SK-N-SH (cell line): ENCODE results near the gene PALM. TPM values are rescaled to one million over a fixed set of nuclear protein-coding genes. Genes with fewer than 3 reads are reported as not detected.

Experiments
- CTCF ChIA-PET: fragments of 300-600, 350-600 bp; formaldehyde crosslinking; extraction: SDS; loops from one replicate; lab custom pipeline; 2021; lab: Yijun Ruan, JAX
- POLR2A ChIA-PET: fragments of 350-600 bp; sonication (Branson Sonifier 250); formaldehyde crosslinking; extraction: SDS; loops from one replicate; lab custom pipeline; 2020; ENCODE audit warnings: antibody characterized with exemption, inconsistent platforms; lab: Yijun Ruan, JAX
- DNase-seq: peaks from one replicate; pipeline ENCODE4 v3.0.0; 2012
- H2AFZ ChIP-seq: fragments of 200-600 bp; sonication (generic); 2 replicates; pipeline ENCODE4 v1.8.1; 2016; ENCODE audit warnings: antibody characterized with exemption, mild to moderate bottlenecking, low read depth
- H3F3A ChIP-seq: fragments of 200-600 bp; sonication (generic); replicated peaks from 2 replicates; pipeline ENCODE3; 2016; ENCODE audit warnings: antibody characterized with exemption, mild to moderate bottlenecking; ENCODE audit not compliant: insufficient read depth
- H3K27ac ChIP-seq, 2 experiments: fragments of 200-500 bp in 1 of 2; fragments of 200-600 bp in 1 of 2; sonication (Bioruptor generic) in 1 of 2; sonication (generic), shearing (Covaris generic) in 1 of 2; 2 replicates each; pipeline versions ENCODE4 v1.5.1 to v1.6.1; 2014 to 2016; ENCODE audit warnings: low read depth in 2 of 2, inconsistent platforms in 1 of 2, low read length in 1 of 2, mild to moderate bottlenecking in 1 of 2, mixed read lengths in 1 of 2
- H3K27me3 ChIP-seq: fragments of 200-600 bp; sonication (generic), shearing (Covaris generic); 2 replicates; pipeline ENCODE4 v1.6.1; 2016; ENCODE audit warnings: mixed run types; ENCODE audit not compliant: insufficient read depth
- H3K36me3 ChIP-seq, 2 experiments: fragments of 200-500 bp in 1 of 2; fragments of 200-600 bp in 1 of 2; sonication (Bioruptor generic) in 1 of 2; sonication (generic) in 1 of 2; replicated peaks in 1 of 2; 2 replicates each; pipeline versions ENCODE3 to v1.5.1; 2014 to 2016; ENCODE audit warnings: low read length in 1 of 2, mild to moderate bottlenecking in 1 of 2; ENCODE audit not compliant: insufficient read depth in 2 of 2, control insufficient read depth in 1 of 2
- H3K4me1 ChIP-seq, 2 experiments: fragments of 200-500 bp in 1 of 2; fragments of 200-600 bp in 1 of 2; sonication (Bioruptor generic) in 1 of 2; sonication (generic), shearing (Covaris generic) in 1 of 2; 2 replicates each; pipeline versions ENCODE4 v1.5.1 to v1.6.1; 2014 to 2016; ENCODE audit warnings: low read depth in 1 of 2, low read length in 1 of 2, mixed run types in 1 of 2; ENCODE audit not compliant: insufficient read depth in 2 of 2, control insufficient read depth in 1 of 2
- H3K4me2 ChIP-seq: fragments of 200-600 bp; sonication (generic), shearing (Covaris generic); 2 replicates; pipeline ENCODE4 v1.6.1; 2017; ENCODE audit warnings: mixed run types
- H3K4me3 ChIP-seq, 2 experiments: fragments of 200-500 bp in 1 of 2; fragments of 200-600 bp in 1 of 2; sonication (Bioruptor generic) in 1 of 2; sonication (generic), shearing (Covaris generic) in 1 of 2; 2 replicates each; pipeline versions ENCODE4 v1.5.1 to v1.8.1; 2014 to 2016; ENCODE audit warnings: low read depth in 2 of 2, inconsistent platforms in 1 of 2, low read length in 1 of 2, mild to moderate bottlenecking in 1 of 2, mixed read lengths in 1 of 2, moderate library complexity in 1 of 2
- H3K79me2 ChIP-seq: fragments of 200-600 bp; sonication (generic); 2 replicates; pipeline ENCODE4 v1.8.1; 2017; ENCODE audit warnings: mild to moderate bottlenecking; ENCODE audit not compliant: insufficient read depth
- H3K9ac ChIP-seq: fragments of 200-600 bp; sonication (generic); 2 replicates; pipeline ENCODE4 v1.6.1; 2017; ENCODE audit warnings: mixed run types
- H3K9me2 ChIP-seq: fragments of 200-600 bp; sonication (generic); 2 replicates; pipeline ENCODE4 v1.6.1; 2017; ENCODE audit warnings: mixed run types
- H3K9me3 ChIP-seq: fragments of 200-600 bp; sonication (generic); 2 replicates; pipeline ENCODE4 v1.6.1; 2017; ENCODE audit warnings: mixed run types, mild to moderate bottlenecking, moderate library complexity
- H4K20me1 ChIP-seq: fragments of 200-600 bp; sonication (generic); 2 replicates; pipeline ENCODE4 v1.6.1; 2017; ENCODE audit warnings: mild to moderate bottlenecking, mixed run types; ENCODE audit not compliant: insufficient read depth
- CHD2 ChIP-seq: fragments of 150-350 bp; IDR thresholded peaks from 2 replicates; pipeline ENCODE4 v1.6.1; 2018; ENCODE audit warnings: low read length; ENCODE audit not compliant: partially characterized antibody
- CTCF ChIP-seq: fragments of 200-600 bp; sonication (generic); IDR thresholded peaks from 2 replicates; pipeline ENCODE4 v1.6.1; 2017; ENCODE audit warnings: antibody characterized with exemption, mild to moderate bottlenecking, moderate library complexity
- ELF1 ChIP-seq: IDR thresholded peaks from 2 replicates; pipeline ENCODE4 v1.4.0; 2012
- EZH2phosphoT487 ChIP-seq: fragments of 200-600 bp; sonication (generic); IDR thresholded peaks from 2 replicates; pipeline ENCODE4 v1.6.1; 2017; ENCODE audit warnings: low read depth, mixed run types, mild to moderate bottlenecking, antibody characterized with exemption, moderate library complexity, borderline replicate concordance
- FOSL2 ChIP-seq: IDR thresholded peaks from 2 replicates; pipeline ENCODE4 v1.4.0; 2012; ENCODE audit warnings: low read depth, mild to moderate bottlenecking, moderate library complexity, borderline replicate concordance
- FOXJ3 ChIP-seq: sonication (generic); formaldehyde crosslinking; IDR thresholded peaks from 2 replicates; pipeline ENCODE4 v1.5.1; 2020; ENCODE audit warnings: mild to moderate bottlenecking, missing genetic modification reagents
- FOXM1 ChIP-seq: IDR thresholded peaks from 2 replicates; pipeline ENCODE4 v1.4.0; 2012; ENCODE audit warnings: low read depth, mild to moderate bottlenecking
- GABPA ChIP-seq: IDR thresholded peaks from 2 replicates; pipeline ENCODE4 v1.4.0; 2012; ENCODE audit warnings: low read depth, mild to moderate bottlenecking
- NFIC ChIP-seq: IDR thresholded peaks from 2 replicates; pipeline ENCODE4 v1.4.0; 2012; ENCODE audit warnings: borderline replicate concordance
- NRF1 ChIP-seq: IDR thresholded peaks from 2 replicates; pipeline ENCODE4 v1.6.1; 2012; ENCODE audit warnings: low read depth, mild to moderate bottlenecking, low read length
- POLR2AphosphoS5 ChIP-seq: IDR thresholded peaks from 2 replicates; pipeline ENCODE4 v1.6.1; 2012; ENCODE audit warnings: low read depth, low read length
- RAD21 ChIP-seq: IDR thresholded peaks from 2 replicates; pipeline ENCODE4 v1.6.1; 2012; ENCODE audit warnings: mild to moderate bottlenecking, low read length
- RCOR1 ChIP-seq: fragments of 150-350 bp; IDR thresholded peaks from 2 replicates; pipeline ENCODE4 v1.6.1; 2017; ENCODE audit warnings: antibody characterized with exemption, low read length
- REST ChIP-seq: IDR thresholded peaks from 2 replicates; pipeline ENCODE4 v1.6.1; 2012; ENCODE audit warnings: mild to moderate bottlenecking, low read depth, low read length, moderate library complexity
- RXRA ChIP-seq: IDR thresholded peaks from 2 replicates; pipeline ENCODE4 v1.4.0; 2012; ENCODE audit warnings: low read depth, mild to moderate bottlenecking, borderline replicate concordance
- SIN3A ChIP-seq: IDR thresholded peaks from 2 replicates; pipeline ENCODE4 v1.6.1; 2012; ENCODE audit warnings: low read depth, mild to moderate bottlenecking, low read length, moderate library complexity, borderline replicate concordance
- TAF1 ChIP-seq: IDR thresholded peaks from 2 replicates; pipeline ENCODE4 v1.6.1; 2012; ENCODE audit warnings: low read depth, mild to moderate bottlenecking, low read length, moderate library complexity, borderline replicate concordance
- USF1 ChIP-seq: IDR thresholded peaks from 2 replicates; pipeline ENCODE4 v1.4.0; 2012; ENCODE audit warnings: low read depth, borderline replicate concordance
- YY1 ChIP-seq: IDR thresholded peaks from 2 replicates; pipeline ENCODE4 v1.4.0; 2012; ENCODE audit warnings: low read depth, mild to moderate bottlenecking
- WGBS: methylation state at CpG from one replicate; pipeline ENCODE4 v1.1.6; 2017; ENCODE audit warnings: low lambda C conversion rate; 5-methylcytosine and 5-hydroxymethylcytosine counted together
- polyA plus RNA-seq, 3 experiments: library from polyadenylated mRNA; depleted of rRNA; stranded (reverse); fragments of >200 nt; gene quantifications; 2 replicates each; pipeline ENCODE4 v1.2.3, GENCODE V29; 2012
- TF ChIP-seq, protein P1 (sequence below): fragments of 150-350 bp; IDR thresholded peaks from 2 replicates; pipeline ENCODE4 v1.6.1; 2017; ENCODE audit warnings: antibody characterized with exemption, low read length, low read depth, borderline replicate concordance

The PALM gene
- polyA plus RNA-seq, 1 of the 3 experiments (the other 2 are of a cell fraction) = 15.6 TPM

GRCh38 chr19:780935-781334 lies 72.2 kb downstream of the PALM start:
- Histone ChIP-seq H3K27me3 (no peaks in the 10 kb centered on the region), H3K9me2 (no peaks in the 10 kb centered on the region), H3K4me3 (no peak overlapping the region), H3K9me3 (no peaks in the 10 kb centered on the region), H3K36me3 (no peaks in the 10 kb centered on the region), H4K20me1 (no peaks in the 10 kb centered on the region), H3K4me2 (no peak overlapping the region), H3K79me2 (no peaks in the 10 kb centered on the region), H3F3A (no peaks in the 10 kb centered on the region), H2AFZ (no peak overlapping the region), H3K27ac (no peak overlapping the region), H3K9ac (no peak overlapping the region), H3K4me1 (peaks cover 0 to 6% of the 10 kb centered on the region in 2 experiments; a peak in 1 of 4 replicates)
- WGBS = 91% methylated on average over 11 of the region's 15 CpGs
- TF ChIP-seq TAF1 = no peak
- no peak for TF ChIP-seq CTCF
- TF ChIP-seq EZH2phosphoT487 = no peak
- TF ChIP-seq RAD21 = no peak
- no peak for TF ChIP-seq USF1
- ChIA-PET CTCF (no interaction called here), POLR2A (no interaction called here)
- no peak for DNase-seq

GRCh38 chr19:781800-782184 lies 73.1 kb downstream of the PALM start:
- Histone ChIP-seq H3K79me2 (no peaks in the 10 kb centered on the region), H3K9me2 (no peaks in the 10 kb centered on the region), H3K4me2 (no peak overlapping the region), H3K27ac (no peak overlapping the region), H3K9me3 (no peaks in the 10 kb centered on the region), H3F3A (no peaks in the 10 kb centered on the region), H3K4me3 (no peak overlapping the region), H2AFZ (no peak overlapping the region), H3K4me1 (peaks cover 0 to 6% of the 10 kb centered on the region in 2 experiments; a peak in 1 of 4 replicates), H3K27me3 (no peaks in the 10 kb centered on the region), H3K9ac (no peak overlapping the region), H3K36me3 (no peaks in the 10 kb centered on the region), H4K20me1 (no peaks in the 10 kb centered on the region)
- WGBS = 92% methylated on average over 15 of the region's 19 CpGs
- ChIA-PET POLR2A (interaction anchor here (0.6 kb wide), 1 partner anchor 10 kb away, joined by 3 read pairs; no protein-coding TSS in a partner anchor), CTCF (interaction anchor here (0.6 to 1.0 kb wide), 2 partner anchors 48 to 136 kb away, joined by 3 to 4 read pairs; no protein-coding TSS in a partner anchor)
- DNase-seq = no peak
- TF ChIP-seq TAF1 = no peak
- TF ChIP-seq, protein P1, sequence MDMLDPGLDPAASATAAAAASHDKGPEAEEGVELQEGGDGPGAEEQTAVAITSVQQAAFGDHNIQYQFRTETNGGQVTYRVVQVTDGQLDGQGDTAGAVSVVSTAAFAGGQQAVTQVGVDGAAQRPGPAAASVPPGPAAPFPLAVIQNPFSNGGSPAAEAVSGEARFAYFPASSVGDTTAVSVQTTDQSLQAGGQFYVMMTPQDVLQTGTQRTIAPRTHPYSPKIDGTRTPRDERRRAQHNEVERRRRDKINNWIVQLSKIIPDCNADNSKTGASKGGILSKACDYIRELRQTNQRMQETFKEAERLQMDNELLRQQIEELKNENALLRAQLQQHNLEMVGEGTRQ = no peak
- no peak for TF ChIP-seq ELF1
- TF ChIP-seq YY1 = no peak
- no peak for TF ChIP-seq NRF1
- TF ChIP-seq NFIC = no peak
- TF ChIP-seq FOXJ3 (CRISPR knock-in tag) = no peak
- TF ChIP-seq RCOR1 = no peak
- no peak for TF ChIP-seq RXRA
- TF ChIP-seq SIN3A = no peak
- TF ChIP-seq POLR2AphosphoS5 = no peak
- TF ChIP-seq REST = no peak
- TF ChIP-seq FOXM1 = no peak
- TF ChIP-seq CHD2 = no peak
- TF ChIP-seq RAD21 = no peak
- TF ChIP-seq GABPA = no peak
- TF ChIP-seq FOSL2 = no peak
